GM21825 (cell line): ENCODE data around the gene ADORA2B.
"Not testable (repeated sequence)": the region's sequence is repeated elsewhere in the genome, so short reads cannot be mapped to it uniquely, and the experiment has no call there.

Source experiments
- ATAC-seq: cut with Tn5 transposase; IDR thresholded peaks from one replicate; pipeline ENCODE4 v1.9.1; 2021; ENCODE audit warnings: mild to moderate bottlenecking, moderate library complexity; ENCODE audit not compliant: unreplicated experiment

The ADORA2B gene

GRCh38 chr17:15944759-15945526, at the start of gene ADORA2B:
TSS of gene ADORA2B (plus strand) at chr17:15945130. CDS start at chr17:15945249, 119 bp downstream.
- ATAC-seq: peak; percentile 62

DNA sequence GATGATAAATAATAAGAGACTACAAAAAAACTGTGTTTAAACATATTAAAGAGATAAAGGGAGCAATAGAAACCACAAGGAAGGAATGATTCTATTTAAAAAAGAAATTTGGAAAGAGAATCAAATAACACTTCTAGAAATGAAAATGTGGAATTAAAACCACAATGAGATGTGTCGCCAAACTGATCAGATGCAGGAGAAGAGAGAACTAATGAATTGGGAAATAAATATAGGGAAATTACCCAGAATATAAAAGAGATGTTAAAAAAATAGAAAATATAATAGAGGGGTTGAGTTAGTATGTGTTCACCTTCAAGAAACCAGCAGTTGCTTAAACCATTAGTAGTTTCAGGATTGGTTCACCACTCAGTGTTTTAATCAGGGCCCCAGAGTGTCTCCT, 48.7 kb upstream of the ADORA2B start:
- no peak for ATAC-seq

DNA sequence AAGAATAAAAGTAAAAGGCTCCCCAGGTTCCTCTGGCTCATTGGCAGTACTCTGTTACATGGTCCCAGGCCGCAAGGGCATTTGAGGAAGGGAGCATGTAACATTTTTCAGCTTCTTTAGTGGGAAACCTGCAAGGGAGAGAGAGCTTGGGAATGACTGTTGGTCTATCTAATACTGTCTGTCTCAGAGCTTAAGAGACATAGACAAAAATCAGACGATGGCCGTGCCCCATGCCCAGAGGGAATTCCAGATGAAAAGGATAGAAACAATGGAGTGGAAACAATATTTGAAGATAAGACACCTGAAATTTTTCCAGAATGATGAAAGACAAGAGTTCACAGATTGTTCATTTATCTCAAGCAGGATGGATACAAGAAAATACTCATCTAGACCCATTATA, 48.1 kb upstream of the ADORA2B start:
- no peak for ATAC-seq

- ATAC-seq: not testable (repeated sequence)
These were observed 45.3 kb upstream of the ADORA2B start for GRCh38 chr17:15899596-15899995.

DNA sequence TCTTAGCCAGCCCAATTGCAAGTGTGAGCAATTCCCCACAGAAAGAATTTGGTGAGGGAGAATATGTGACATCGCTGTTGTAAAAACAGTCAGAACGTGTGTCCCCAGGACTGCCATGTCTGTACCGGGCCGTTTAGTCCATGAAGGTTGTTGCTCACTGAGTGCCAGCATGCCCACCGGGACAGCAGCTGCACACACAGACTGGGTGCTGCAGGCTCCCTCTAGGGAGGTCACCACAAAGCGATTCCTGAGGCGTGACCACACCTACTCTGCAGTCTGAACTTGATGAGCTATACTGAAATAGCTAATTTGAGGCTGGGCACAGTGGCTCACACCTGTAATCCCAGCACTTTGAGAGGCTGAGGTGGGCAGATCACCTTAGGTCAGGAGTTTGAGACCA, 44.1 kb upstream of the ADORA2B start:
- ATAC-seq: no peak

- ATAC-seq: not testable (repeated sequence)
These were observed 39.7 kb upstream of the ADORA2B start for GRCh38 chr17:15905236-15905635.

GRCh38 chr17:15907290-15907689, 37.6 kb upstream of the ADORA2B start:
- ATAC-seq: no peak

DNA sequence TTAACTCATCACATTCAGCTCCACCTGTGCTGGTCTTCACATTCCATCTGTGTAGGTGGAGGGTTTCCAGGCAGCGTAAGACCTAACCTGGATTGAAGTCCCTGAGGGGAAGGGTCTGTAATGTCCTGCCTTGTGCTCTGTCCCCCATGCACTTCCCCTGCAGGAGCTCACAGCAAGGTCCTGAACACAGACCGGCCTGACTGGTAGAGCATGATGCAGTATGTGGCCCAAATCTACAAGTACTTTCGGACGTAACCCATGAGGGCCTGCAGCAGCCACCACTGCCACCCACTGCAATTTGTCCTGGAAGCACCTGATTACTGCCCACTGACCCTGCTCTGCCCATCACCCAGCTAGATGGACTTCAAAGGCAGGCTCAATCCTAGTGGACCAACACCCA, 36.6 kb upstream of the ADORA2B start:
- no peak for ATAC-seq

DNA sequence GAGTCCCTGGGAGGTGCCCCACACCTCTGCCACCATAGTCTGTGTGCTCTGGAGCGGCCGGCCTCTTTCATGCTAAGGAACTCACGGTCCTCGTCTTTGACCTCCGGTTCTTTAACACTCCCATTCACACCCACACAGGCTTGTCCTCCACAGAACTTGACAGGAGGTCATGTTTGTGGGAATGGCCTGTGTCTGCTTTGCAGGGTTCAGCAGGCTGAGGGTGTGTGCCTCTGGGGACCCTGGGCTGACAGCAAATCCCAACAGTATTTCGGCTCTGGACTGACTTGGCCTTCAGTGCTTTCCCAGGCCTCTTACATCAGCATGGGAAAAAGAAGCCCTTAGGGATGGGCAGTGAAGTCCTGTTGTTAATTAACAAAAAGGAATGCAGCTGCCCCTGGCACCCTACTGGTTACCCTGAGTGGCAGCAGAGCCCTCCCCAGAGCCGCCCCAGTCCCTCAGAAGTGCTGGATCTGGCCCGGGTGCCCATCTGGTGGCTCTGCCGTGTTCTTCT, 35.4 kb upstream of the ADORA2B start:
- no peak for ATAC-seq

DNA sequence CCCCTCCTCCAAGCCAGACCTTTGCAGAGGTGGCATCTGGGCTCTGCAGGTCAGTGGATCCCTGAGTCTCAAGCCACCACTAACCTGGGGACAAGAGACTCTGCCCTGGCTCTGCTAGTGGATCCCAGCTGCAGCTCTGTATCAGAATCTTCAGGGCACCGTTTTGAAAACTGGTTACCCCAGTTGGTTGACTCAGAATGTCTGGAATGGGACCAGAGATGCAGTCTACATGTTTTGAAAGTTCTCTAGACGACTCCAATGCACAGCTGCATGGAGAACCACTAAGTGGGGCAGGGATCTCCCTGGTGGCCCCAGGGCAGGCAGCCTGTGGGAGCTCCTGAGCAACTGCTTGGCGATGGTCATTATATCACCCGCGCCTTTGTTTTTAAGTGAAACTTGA, 34.1 kb upstream of the ADORA2B start:
- no peak for ATAC-seq

- not testable (repeated sequence) for ATAC-seq
These were observed 33.2 kb upstream of the ADORA2B start for GRCh38 chr17:15911701-15912100.

GRCh38 chr17:15912416-15912955, 32.4 kb upstream of the ADORA2B start:
- no peak for ATAC-seq

- ATAC-seq: no peak
These were observed 31.1 kb upstream of the ADORA2B start for GRCh38 chr17:15913826-15914225.

GRCh38 chr17:15914400-15915170, 30.3 kb upstream of the ADORA2B start:
- no peak for ATAC-seq

GRCh38 chr17:15915961-15916360, 29.0 kb upstream of the ADORA2B start:
- no peak for ATAC-seq

- no peak for ATAC-seq
These were observed 27.9 kb upstream of the ADORA2B start for GRCh38 chr17:15917021-15917437.

- ATAC-seq: no peak
These were observed 27.4 kb upstream of the ADORA2B start for GRCh38 chr17:15917438-15918027.

DNA sequence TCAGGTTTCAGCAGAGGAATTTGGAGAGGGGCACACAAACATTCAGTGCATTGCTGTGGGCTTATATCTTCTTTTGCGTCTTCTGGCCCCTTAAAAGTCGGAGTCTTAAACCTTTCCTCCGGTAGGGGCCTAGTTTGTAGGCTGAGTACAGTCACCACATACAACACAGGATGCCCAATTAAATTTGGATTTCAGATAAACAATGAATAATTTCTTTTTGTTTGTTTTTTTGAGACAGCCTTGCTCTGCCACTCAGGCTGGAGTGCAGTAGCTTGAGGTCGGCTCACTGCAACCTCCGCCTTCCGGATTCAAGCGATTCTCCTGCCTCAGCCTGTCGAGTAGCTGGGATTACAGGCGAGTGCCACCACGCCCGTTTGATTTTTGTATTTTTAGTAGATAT, 26.7 kb upstream of the ADORA2B start:
- ATAC-seq: no peak

- no peak for ATAC-seq
These were observed 26.2 kb upstream of the ADORA2B start for GRCh38 chr17:15918661-15919259.

GRCh38 chr17:15919466-15919865, 25.5 kb upstream of the ADORA2B start:
- ATAC-seq: no peak

GRCh38 chr17:15920758-15921239, 24.1 kb upstream of the ADORA2B start:
- no peak for ATAC-seq
